HG03025 (cell line): ENCODE measurements around the gene VASH1.

Source experiments
- ATAC-seq: cut with Tn5 transposase; IDR thresholded peaks from one replicate; pipeline ENCODE4 v1.9.1; 2021; ENCODE audit warnings: mild to moderate bottlenecking, moderate library complexity; ENCODE audit not compliant: unreplicated experiment, low FRiP score

The VASH1 gene

GRCh38 chr14:76827696-76828296, 66.5 kb downstream of the VASH1 start:
- no peak for ATAC-seq

DNA sequence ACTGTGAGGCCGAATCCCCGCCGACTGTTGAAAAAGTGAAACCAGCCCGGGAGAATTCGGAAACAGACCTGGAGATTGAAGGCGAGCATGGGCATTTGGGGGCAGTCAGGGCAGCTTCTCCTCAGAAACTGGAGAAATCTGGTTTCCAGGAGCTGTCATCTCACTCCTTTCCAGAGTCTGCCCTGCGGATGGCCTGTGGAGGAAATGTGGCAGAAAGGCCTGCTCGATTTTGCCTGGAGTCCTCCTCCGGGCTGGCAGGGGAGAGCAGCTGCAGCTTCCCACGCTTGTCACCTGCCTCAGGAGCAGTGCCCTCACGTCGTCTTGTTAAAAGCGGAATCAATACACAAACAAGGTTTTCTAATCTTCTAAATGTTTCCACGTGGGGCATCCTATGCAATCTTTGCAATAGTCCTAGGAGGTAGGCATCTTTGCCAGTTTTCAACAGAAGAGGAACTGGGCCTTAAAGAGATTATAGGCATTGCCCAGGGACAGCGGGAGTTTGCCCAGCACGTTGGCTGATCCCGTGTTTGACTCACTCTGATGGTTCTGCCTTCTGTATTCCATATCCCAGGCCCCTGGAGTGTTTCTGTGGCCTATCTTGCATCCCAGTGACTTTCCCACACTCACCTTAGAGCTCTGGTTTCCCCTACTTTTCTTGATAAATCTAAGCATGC, 67.2 kb downstream of the VASH1 start:
- no peak for ATAC-seq

DNA sequence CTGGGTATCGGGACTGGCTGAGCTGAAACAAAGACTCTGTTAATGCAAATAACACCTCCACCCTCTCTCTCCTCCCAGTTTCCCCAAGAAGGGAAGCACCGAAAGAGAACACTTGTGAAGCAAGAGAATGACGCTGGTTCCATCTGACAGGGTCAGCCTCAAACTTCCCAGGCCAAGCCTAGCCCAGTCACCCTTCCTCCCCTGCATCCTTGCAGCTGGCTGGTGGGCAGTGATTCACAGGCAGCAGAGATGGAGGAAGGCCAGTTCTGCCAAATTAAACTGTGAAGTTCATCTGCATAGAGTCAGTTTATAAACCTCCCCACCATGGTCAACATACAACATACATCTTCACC, 67.7 kb downstream of the VASH1 start:
- no peak for ATAC-seq

DNA sequence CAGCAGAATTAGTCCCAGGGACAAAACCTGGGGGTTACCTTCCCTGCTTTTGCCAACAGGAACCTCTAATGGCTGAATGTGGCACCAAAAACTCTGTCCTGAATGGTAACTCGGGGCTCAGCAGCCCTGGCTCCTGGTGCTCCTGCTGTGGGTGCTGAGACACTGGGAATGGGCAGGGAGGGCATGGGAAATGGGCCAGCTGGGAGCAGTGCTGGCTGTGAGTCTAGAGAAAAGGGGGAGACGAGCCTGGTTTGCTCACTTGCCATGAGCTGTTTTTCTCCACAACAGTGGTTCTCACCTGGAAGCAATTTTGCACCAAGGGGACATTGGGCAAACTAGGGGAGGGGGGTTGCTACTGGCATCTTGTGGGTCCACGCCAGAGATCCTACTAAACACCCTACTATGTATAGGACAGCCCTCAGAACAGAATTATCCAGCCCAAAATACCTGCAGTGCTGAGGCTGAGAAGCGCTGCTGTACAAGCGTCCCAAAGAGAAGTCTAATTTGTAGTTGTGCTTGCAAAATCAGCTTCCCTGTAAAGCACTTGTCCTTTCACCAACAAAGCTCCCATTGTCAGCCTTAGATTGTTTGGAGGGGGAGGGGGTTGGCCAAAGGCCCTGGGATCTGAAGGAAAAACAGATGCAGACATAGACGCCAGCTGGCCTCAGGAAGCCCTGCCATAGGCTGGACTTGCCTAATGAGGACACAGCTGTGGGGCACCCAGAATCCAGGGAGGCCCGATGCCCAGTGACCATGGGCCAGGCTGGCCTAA, 68.6 kb downstream of the VASH1 start:
- no peak for ATAC-seq

GRCh38 chr14:76830556-76830955, 69.3 kb downstream of the VASH1 start:
- no peak for ATAC-seq

DNA sequence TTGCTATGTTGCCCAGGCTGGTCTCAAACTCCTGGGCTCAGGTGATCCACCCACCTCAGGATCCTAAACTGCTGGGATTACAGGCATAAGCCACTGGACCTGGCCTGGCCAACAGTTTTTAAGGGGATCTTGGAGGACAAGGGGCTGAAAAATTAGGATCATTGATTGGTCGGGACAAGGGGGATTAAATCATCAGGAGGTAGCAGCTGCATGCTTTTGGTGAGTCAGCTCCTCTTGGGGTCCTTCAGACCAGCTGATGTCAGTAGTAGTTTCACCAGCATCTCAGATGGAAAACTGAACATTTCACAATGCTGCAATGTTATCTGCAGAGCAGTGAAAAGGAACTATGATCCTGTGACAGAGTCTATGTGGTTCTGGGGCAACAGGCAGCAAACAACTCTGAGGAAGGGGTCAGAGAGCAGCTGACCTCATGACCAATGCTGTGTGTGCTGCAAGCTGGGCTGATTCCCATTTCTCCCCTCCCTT, 71.3 kb downstream of the VASH1 start:
- ATAC-seq, result no peak
